GM19372 (cell line): Measurements from ENCODE around the gene MAML3.

Source experiments
- ATAC-seq: cut with Tn5 transposase; IDR thresholded peaks from one replicate; pipeline ENCODE4 v1.9.1; 2021; ENCODE audit warnings: mild to moderate bottlenecking, low read depth, moderate library complexity; ENCODE audit not compliant: unreplicated experiment

The MAML3 gene

GRCh38 chr4:140103676-140104075, 50.3 kb downstream of the MAML3 start:
- ATAC-seq: no peak

- no peak for ATAC-seq
Measured at GRCh38 chr4:140102421-140102820, 51.6 kb downstream of the MAML3 start.

GRCh38 chr4:140100771-140101170, 53.2 kb downstream of the MAML3 start:
- no peak for ATAC-seq

- ATAC-seq: no peak
Measured at GRCh38 chr4:140099983-140100382, 54.0 kb downstream of the MAML3 start.

GRCh38 chr4:140098455-140099160, 55.4 kb downstream of the MAML3 start:
- ATAC-seq: no peak

GRCh38 chr4:140097572-140097971, 56.4 kb downstream of the MAML3 start:
- no peak for ATAC-seq

- ATAC-seq: no peak
Measured at GRCh38 chr4:140096921-140097320, 57.1 kb downstream of the MAML3 start.

GRCh38 chr4:140096483-140096861, 57.5 kb downstream of the MAML3 start:
- no peak for ATAC-seq

- ATAC-seq: no peak
Measured at GRCh38 chr4:140095694-140096482, 58.1 kb downstream of the MAML3 start.

GRCh38 chr4:140094438-140095420, 59.3 kb downstream of the MAML3 start:
- no peak for ATAC-seq

GRCh38 chr4:140092094-140092851, 61.7 kb downstream of the MAML3 start:
- ATAC-seq: no peak

- ATAC-seq: no peak
Measured at GRCh38 chr4:140091305-140091704, 62.7 kb downstream of the MAML3 start.

GRCh38 chr4:140090215-140090731, 63.7 kb downstream of the MAML3 start:
- no peak for ATAC-seq

- no peak for ATAC-seq
Measured at GRCh38 chr4:140089216-140089615, 64.8 kb downstream of the MAML3 start.

- no peak for ATAC-seq
Measured at GRCh38 chr4:140088323-140088967, 65.5 kb downstream of the MAML3 start.

- no peak for ATAC-seq
Measured at GRCh38 chr4:140085881-140086280, 68.1 kb downstream of the MAML3 start.

GRCh38 chr4:140085062-140085622, 68.8 kb downstream of the MAML3 start:
- ATAC-seq: no peak

GRCh38 chr4:140084385-140084784, 69.6 kb downstream of the MAML3 start:
- no peak for ATAC-seq

- ATAC-seq: no peak
Measured at GRCh38 chr4:140082391-140082755, 71.6 kb downstream of the MAML3 start.
